GM13976 (cell line): ENCODE data around the gene CBX4.

Source experiments
- DNase-seq: peaks from one replicate; pipeline ENCODE4 v3.0.0; 2012; ENCODE audit warnings: low spot score
- in situ Hi-C: fragments of 300-500 bp; cut with MboI; formaldehyde crosslinking; loops from one replicate; pipeline ENCODE4 v1.12.0; 2022; ENCODE audit warnings: low sequenced_read_pairs, mixed read lengths, inconsistent platforms; ENCODE audit not compliant: unreplicated experiment
- TF ChIP-seq, protein P1 (sequence below): IDR thresholded peaks from 2 replicates; pipeline ENCODE4 v1.5.1; 2012; ENCODE audit warnings: borderline replicate concordance, mild to moderate bottlenecking; ENCODE audit not compliant: insufficient read depth; ENCODE audit errors: extremely low read depth, missing control alignments, control extremely low read depth

Gene CBX4

DNA sequence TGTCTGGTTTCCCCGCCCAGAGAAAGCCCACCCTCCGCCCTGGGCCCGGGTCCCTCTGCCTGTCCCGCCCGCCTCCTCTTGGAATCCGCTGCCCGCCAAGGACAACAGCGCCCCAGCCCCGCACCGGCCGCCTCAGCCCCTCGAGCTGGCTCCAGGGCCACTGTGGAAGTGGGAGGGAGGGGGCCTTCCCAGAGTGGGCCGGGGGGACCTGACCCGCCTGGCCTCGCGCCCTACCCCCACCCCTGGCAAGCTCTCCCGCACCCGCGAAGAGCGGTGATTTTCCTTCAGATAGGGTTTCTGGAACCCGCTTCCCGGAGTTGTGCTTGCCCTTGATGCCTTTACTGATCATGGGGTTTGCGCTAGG lies 40.1 kb downstream of the CBX4 start:
- in situ Hi-C loops, result no loop called here
- no peak for DNase-seq
- TF ChIP-seq, protein P1, sequence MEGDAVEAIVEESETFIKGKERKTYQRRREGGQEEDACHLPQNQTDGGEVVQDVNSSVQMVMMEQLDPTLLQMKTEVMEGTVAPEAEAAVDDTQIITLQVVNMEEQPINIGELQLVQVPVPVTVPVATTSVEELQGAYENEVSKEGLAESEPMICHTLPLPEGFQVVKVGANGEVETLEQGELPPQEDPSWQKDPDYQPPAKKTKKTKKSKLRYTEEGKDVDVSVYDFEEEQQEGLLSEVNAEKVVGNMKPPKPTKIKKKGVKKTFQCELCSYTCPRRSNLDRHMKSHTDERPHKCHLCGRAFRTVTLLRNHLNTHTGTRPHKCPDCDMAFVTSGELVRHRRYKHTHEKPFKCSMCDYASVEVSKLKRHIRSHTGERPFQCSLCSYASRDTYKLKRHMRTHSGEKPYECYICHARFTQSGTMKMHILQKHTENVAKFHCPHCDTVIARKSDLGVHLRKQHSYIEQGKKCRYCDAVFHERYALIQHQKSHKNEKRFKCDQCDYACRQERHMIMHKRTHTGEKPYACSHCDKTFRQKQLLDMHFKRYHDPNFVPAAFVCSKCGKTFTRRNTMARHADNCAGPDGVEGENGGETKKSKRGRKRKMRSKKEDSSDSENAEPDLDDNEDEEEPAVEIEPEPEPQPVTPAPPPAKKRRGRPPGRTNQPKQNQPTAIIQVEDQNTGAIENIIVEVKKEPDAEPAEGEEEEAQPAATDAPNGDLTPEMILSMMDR, result no peak

DNA sequence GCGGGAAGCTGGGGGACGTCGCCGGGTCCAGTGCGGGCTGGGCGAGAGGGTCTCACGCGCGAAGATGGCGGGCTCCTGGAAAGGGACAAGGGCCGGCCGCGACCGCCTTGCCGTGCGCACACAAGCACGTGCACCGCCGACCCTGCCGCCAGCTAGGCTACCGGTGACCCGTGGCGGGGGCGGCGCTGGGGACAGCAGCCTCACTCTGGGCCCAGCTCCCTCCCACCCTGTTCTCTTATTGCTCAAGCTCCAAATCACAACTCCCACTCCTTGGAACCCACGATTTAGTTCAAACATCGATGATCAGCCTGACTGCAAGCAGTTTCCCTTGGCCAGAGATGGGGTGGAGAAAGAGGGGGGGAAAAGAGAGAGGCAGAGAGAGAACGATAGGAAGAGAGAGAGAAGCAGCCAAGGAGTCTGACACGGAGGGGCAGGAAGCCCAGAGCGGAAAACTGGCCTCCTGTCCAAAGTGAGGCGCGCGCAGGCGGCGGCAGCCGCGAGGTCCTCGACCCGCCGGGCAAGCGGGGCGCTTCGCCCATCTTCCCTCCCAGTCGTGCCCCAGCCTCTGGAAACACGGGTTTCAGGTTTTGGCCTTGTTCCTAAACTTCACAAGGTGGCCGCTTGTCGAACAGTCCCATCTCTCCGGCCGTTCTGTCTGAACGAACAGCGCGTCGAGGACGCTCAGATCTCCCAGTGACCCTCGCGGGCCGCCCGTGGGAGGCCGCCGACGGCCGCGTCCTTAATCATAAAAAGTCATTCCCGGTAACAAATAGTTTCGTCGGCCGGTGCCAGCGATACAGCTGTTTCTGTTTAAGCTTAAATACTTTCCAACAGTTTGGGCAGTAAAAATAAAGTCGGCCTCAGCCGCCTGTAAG lies 40.7 kb downstream of the CBX4 start:
- no peak for DNase-seq
- TF ChIP-seq, protein P1, result no peak
- in situ Hi-C loops, result no loop called here

DNA sequence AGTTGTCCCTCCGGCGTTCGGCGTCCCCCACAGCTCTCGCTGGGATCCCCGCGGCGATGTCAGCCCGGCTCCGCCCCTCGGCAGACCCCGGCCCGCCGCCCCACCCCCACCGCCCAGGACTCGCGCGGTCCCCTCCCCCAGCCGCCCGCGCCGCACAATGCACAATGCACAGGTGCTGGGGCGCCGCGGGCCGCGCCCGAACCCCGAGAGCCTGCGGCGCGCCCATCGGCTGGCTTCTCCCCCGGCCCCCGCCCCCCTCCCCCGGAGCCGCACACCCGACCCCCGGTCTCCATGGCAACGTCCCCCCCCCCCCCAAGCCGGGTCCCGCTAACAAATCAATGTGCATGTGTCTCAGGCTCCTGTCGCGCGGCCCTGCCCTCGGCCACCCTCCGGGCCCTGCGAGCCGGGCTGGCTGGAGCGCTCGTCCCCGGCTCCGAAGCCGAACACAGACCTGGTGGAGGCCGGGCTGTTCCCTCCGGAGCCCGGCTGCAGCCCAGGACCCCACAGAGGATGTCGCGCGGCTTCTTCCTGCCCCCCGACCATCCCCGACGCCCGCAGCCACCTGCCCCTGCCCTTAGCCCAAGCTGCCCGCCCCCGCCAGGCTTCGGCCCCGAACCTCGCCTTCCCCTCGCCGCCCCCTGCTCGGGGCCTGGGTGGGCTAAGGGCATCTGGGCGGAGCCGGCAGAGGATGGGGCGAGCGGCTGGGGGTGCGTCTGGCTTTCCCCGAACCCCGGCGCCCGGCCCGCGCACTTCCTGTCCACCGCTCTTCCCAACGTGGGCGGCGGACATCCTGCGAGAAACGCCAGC lies 41.5 kb downstream of the CBX4 start:
- TF ChIP-seq, protein P1, result no peak
- no peak for DNase-seq
- in situ Hi-C loops, result no loop called here

DNA sequence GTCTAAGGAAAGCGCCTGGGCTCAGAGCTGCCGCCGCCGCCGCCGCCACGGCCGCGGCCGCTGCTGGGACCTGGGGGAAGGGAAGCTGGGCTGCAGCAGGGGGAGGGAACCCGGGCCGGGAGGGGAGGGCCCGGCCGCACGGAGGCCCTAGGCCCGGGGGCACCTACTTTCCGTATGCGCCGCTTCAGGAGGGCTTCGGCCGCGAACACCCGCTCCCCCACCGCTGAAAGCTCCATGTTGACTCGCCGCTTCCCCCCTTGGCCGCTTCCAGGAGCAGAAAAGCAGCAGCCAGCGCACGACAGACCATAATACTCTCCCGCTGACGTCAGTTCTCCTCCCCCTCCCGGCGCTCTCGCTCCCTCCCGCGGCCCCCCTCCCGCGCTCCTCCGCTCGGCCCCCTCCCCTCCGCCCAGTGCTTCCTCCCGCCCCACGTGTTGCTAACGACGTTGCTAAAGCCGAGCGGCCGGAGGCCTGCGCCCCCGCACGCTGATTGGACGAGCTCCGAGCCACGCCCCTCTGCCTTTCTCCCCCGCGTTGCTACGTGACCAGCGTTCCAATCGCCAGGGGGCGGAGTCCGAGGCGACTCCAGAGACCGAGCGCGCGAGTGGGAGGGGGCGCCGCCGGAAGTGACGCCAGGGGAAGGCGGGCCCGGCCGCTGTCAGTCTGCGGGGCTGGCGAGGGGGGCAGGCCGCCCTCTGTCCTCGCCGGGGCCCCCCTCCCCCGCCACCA lies 42.3 kb downstream of the CBX4 start, which contains the start of gene CBX8:
Gene CBX8 (minus strand): TSS at position 315 of the 729 bp plus-strand sequence. CDS start 79 bp downstream, at position 236.
- peak; percentile 100 for DNase-seq
- in situ Hi-C loops, result no loop called here
- TF ChIP-seq, protein P1, result no peak

DNA sequence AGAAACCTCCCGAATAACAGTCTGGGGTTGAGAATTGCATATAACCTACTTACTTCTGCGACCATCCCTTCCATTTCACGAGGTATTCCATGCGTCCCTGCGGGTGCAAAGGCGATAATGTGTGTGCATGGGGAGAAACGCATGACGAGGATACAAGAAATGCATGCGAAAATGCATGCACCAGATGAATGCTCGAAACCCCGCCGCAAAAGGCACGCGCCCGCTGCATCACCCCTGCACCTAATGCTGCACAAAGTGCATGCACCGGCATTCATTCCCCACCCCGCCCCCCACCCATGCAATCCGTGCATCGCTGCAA lies 42.8 kb downstream of the CBX4 start:
- in situ Hi-C loops, result no loop called here
- TF ChIP-seq, protein P1, result no peak
- DNase-seq, result no peak

DNA sequence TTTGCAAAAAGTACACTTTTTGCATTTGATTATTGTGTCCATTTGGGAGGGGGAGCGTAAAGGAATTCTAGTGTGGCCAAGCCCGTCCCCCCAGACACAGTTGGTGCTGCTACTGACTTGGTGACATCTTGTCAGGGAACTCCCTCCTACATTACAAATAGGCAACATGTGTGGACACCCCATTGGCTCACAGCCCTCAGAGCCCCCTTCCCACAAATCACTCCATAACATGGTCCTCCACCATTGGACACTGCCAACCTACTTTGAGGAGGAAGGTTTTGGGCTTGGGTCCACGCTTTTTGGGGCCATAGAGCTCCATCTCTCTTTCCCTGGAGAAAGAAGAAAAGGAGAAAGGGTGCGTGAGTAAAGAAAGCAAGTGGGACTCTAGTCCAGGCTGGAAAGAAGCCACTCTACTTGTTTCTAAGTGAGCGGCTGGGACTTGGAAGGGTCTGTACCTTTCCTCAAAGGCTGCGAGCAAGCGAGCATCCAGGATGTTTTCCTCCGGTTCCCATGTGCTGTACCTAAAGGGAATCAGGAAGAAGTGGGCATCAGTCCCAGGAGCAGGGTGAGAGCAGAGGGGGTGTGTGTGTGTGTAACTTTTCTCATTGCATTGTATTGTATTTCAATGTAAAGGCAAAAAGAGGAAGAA lies 43.3 kb downstream of the CBX4 start:
- in situ Hi-C loops, result no loop called here
- TF ChIP-seq, protein P1, result no peak
- no peak for DNase-seq
